GM23248 (cell line): ENCODE results near the gene SPANXC.

Experiments used
- EZH2 ChIP-seq: fragments of 200-600 bp; sonication (generic); IDR thresholded peaks from 2 replicates; pipeline ENCODE4 v1.6.1; 2018; ENCODE audit warnings: antibody characterized with exemption, mild to moderate bottlenecking; ENCODE audit not compliant: insufficient read depth, poor library complexity, severe bottlenecking
- EZH2phosphoT487 ChIP-seq: fragments of 200-600 bp; sonication (generic); IDR thresholded peaks from 2 replicates; pipeline ENCODE4 v1.6.1; 2018; ENCODE audit warnings: antibody characterized with exemption, moderate library complexity, mild to moderate bottlenecking, low read depth; ENCODE audit not compliant: insufficient read depth

DNA sequence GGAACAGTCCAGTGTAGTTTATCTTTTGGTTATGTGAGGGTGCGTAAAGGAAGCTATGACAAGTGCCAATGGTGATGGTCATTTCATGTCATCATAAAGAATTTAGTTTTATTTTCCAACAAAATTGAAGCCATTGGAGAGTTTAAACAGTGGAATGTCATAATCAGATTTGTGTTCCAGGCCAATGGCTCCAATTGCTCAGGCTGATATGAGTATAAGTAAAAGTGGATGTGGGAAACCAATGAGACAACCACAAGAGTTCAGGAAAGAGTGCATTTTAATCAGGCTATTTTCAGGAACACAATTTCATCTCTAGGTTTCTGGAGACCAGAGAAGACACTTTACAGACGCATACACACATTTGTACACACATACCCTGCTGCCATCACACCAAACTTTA, 20.7 kb downstream of the SPANXC start:
- TF ChIP-seq EZH2phosphoT487 (no peak), EZH2 (no peak)
